IMR-90 (cell line): Measurements from ENCODE around the gene IQCE. TPM values are rescaled to one million over a fixed set of nuclear protein-coding genes. Genes with fewer than 3 reads are reported as not detected.

Source experiments
- ATAC-seq: fragments of 200-7000 bp; cut with Tn5 transposase; 2 replicates; pipeline ENCODE4 v1.9.1; 2020; ENCODE audit warnings: low read depth, mild to moderate bottlenecking, moderate library complexity
- BruUV-seq: library from RNA; stranded (reverse); fragments of 400-500 nt; replicated peaks from 2 replicates; lab custom pipeline; 2021; lab: Mats Ljungman, UMichigan
- CTCF ChIA-PET: fragments of 300-600 bp; formaldehyde crosslinking; extraction: SDS; loops from one replicate; lab custom pipeline; 2021; ENCODE audit warnings: antibody characterized with exemption; lab: Yijun Ruan, JAX
- POLR2A ChIA-PET: fragments of 300-600 bp; sonication (Branson Sonifier 250); formaldehyde crosslinking; loops from one replicate; lab custom pipeline; 2022; ENCODE audit warnings: antibody characterized with exemption; ENCODE audit not compliant: unreplicated experiment; lab: Charles Lee
- DNase-seq: peaks from one replicate; pipeline ENCODE4 v3.0.0; 2013
- H2AFZ ChIP-seq: replicated peaks from 2 replicates; pipeline ENCODE3; 2013; ENCODE audit warnings: low read length, mild to moderate bottlenecking; ENCODE audit not compliant: poor library complexity
- H2AK5ac ChIP-seq: 2 replicates; pipeline ENCODE4 v1.6.1; 2013; ENCODE audit warnings: low read depth, low read length, inconsistent platforms
- H2AK9ac ChIP-seq: replicated peaks from 2 replicates; pipeline ENCODE3; 2013; ENCODE audit warnings: mild to moderate bottlenecking, low read depth, low read length, moderate library complexity; ENCODE audit not compliant: poor library complexity
- H2BK120ac ChIP-seq: 2 replicates; pipeline ENCODE4 v1.6.1; 2013; ENCODE audit warnings: low read depth, low read length, inconsistent platforms
- H2BK15ac ChIP-seq: 3 replicates; pipeline ENCODE4 v1.6.1; 2013; ENCODE audit warnings: low read depth, low read length, inconsistent platforms
- H2BK20ac ChIP-seq: 2 replicates; pipeline ENCODE4 v1.6.1; 2013; ENCODE audit warnings: low read depth, mild to moderate bottlenecking, inconsistent platforms, low read length, moderate library complexity
- H2BK5ac ChIP-seq: 2 replicates; pipeline ENCODE4 v1.6.1; 2013; ENCODE audit warnings: mild to moderate bottlenecking, low read depth, low read length, inconsistent platforms; ENCODE audit not compliant: poor library complexity, severe bottlenecking
- H3K14ac ChIP-seq: replicated peaks from 2 replicates; pipeline ENCODE4 v1.6.1; 2013; ENCODE audit warnings: low read depth, low read length, inconsistent platforms
- H3K18ac ChIP-seq: 2 replicates; pipeline ENCODE4 v1.6.1; 2013; ENCODE audit warnings: low read depth, low read length, control low read depth
- H3K23ac ChIP-seq: 2 replicates; pipeline ENCODE4 v1.6.1; 2013; ENCODE audit warnings: low read depth, low read length, inconsistent platforms
- H3K27ac ChIP-seq: 2 replicates; pipeline ENCODE4 v1.5.1; 2013; ENCODE audit warnings: mild to moderate bottlenecking, control low read depth, low read length; ENCODE audit not compliant: insufficient read depth
- H3K27me3 ChIP-seq: 2 replicates; pipeline ENCODE4 v1.6.1; 2013; ENCODE audit warnings: low read length; ENCODE audit not compliant: control insufficient read depth, insufficient read depth
- H3K36me3 ChIP-seq: 2 replicates; pipeline ENCODE4 v1.6.1; 2013; ENCODE audit warnings: low read length, mixed read lengths; ENCODE audit not compliant: control insufficient read depth, insufficient read depth
- H3K4ac ChIP-seq: 2 replicates; pipeline ENCODE4 v1.6.1; 2013; ENCODE audit warnings: low read depth, low read length, inconsistent platforms
- H3K4me1 ChIP-seq: 2 replicates; pipeline ENCODE4 v1.6.1; 2013; ENCODE audit warnings: low read length, mixed read lengths; ENCODE audit not compliant: control insufficient read depth, insufficient read depth
- H3K4me2 ChIP-seq: 2 replicates; pipeline ENCODE4 v1.6.1; 2013; ENCODE audit warnings: low read depth, mild to moderate bottlenecking, control low read depth, low read length, moderate library complexity
- H3K4me3 ChIP-seq: 2 replicates; pipeline ENCODE4 v1.5.1; 2013; ENCODE audit warnings: low read depth, mild to moderate bottlenecking, control low read depth, low read length, moderate library complexity; ENCODE audit not compliant: insufficient read depth
- H3K56ac ChIP-seq: 2 replicates; pipeline ENCODE4 v1.6.1; 2013; ENCODE audit warnings: low read length, inconsistent platforms; ENCODE audit not compliant: insufficient read depth; ENCODE audit errors: extremely low read depth
- H3K79me1 ChIP-seq, 2 experiments: 2 replicates each; pipeline ENCODE4 v1.6.1; 2013; ENCODE audit warnings: low read length in 2 of 2, inconsistent platforms in 1 of 2, low read depth in 1 of 2
- H3K9ac ChIP-seq: 2 replicates; pipeline ENCODE4 v1.6.1; 2013; ENCODE audit warnings: low read depth, low read length, control low read depth
- H3K9me1 ChIP-seq: 2 replicates; pipeline ENCODE4 v1.6.1; 2013; ENCODE audit warnings: low read length, inconsistent platforms; ENCODE audit not compliant: insufficient read depth
- H3K9me3 ChIP-seq: 2 replicates; pipeline ENCODE4 v1.6.1; 2013; ENCODE audit warnings: low read length; ENCODE audit not compliant: control insufficient read depth, insufficient read depth
- H4K20me1 ChIP-seq: 2 replicates; pipeline ENCODE4 v1.6.1; 2013; ENCODE audit warnings: low read length, inconsistent platforms; ENCODE audit not compliant: insufficient read depth
- H4K5ac ChIP-seq: 2 replicates; pipeline ENCODE4 v1.6.1; 2013; ENCODE audit warnings: mild to moderate bottlenecking, low read depth, low read length, control low read depth
- H4K8ac ChIP-seq, 2 experiments: 2 replicates each; pipeline ENCODE4 v1.6.1; 2013; ENCODE audit warnings: low read depth in 2 of 2, low read length in 2 of 2, control low read depth in 1 of 2, inconsistent platforms in 1 of 2
- H4K91ac ChIP-seq: 2 replicates; pipeline ENCODE4 v1.6.1; 2013; ENCODE audit warnings: low read depth, low read length, inconsistent platforms; ENCODE audit not compliant: insufficient read depth
- CEBPB ChIP-seq: IDR thresholded peaks from 2 replicates; pipeline ENCODE4 v1.6.1; 2012; ENCODE audit warnings: low read depth, low read length, improper control_type of control experiment
- MAZ ChIP-seq: IDR thresholded peaks from 2 replicates; pipeline ENCODE4 v1.6.1; 2012; ENCODE audit warnings: low read depth, mild to moderate bottlenecking, low read length, improper control_type of control experiment, moderate library complexity, borderline replicate concordance
- MXI1 ChIP-seq: IDR thresholded peaks from 2 replicates; pipeline ENCODE4 v1.6.1; 2012; ENCODE audit warnings: low read depth, mild to moderate bottlenecking, low read length, moderate library complexity, borderline replicate concordance
- NFE2L2 ChIP-seq: fragments of 150-350 bp; IDR thresholded peaks from 2 replicates; pipeline ENCODE4 v1.6.1; 2016; ENCODE audit warnings: low read depth, mild to moderate bottlenecking, low read length
- USF2 ChIP-seq: fragments of 150-350 bp; IDR thresholded peaks from 2 replicates; pipeline ENCODE4 v1.6.1; 2017; ENCODE audit warnings: mild to moderate bottlenecking, antibody characterized with exemption, low read length, low read depth
- WGBS, 2 experiments: methylation state at CpG; one replicate each; pipeline versions ENCODE4 v1.1.5 to v1.1.7; 2013; ENCODE audit warnings: missing lambda C conversion rate in 2 of 2; ENCODE audit not compliant: insufficient read length in 1 of 2; ENCODE audit errors: extremely low coverage in 2 of 2; 5-methylcytosine and 5-hydroxymethylcytosine counted together
- dilution Hi-C: fragments of 300-500 bp; cut with HindIII; formaldehyde crosslinking; loops from one replicate; pipeline ENCODE4 v1.14.3; 2018; ENCODE audit warnings: low sequenced_read_pairs; ENCODE audit not compliant: unreplicated experiment
- in situ Hi-C: fragments of 300-500 bp; cut with MboI; formaldehyde crosslinking; loops from 3 replicates; pipeline ENCODE4 v1.14.3; 2019; ENCODE audit warnings: low sequenced_read_pairs, inconsistent platforms, mixed read lengths
- intact Hi-C: fragments of 100-400 bp; cut with micrococcal nuclease; formaldehyde crosslinking; loops from 2 replicates; pipeline ENCODE4 v1.10.0; 2022
- polyA plus RNA-seq, 3 experiments: library from polyadenylated mRNA; depleted of rRNA; stranded (reverse); fragments of >200 nt; gene quantifications; 2 replicates each; pipeline ENCODE4 v1.2.3, GENCODE V29; 2012; ENCODE audit warnings: low replicate concordance in 1 of 3
- total RNA-seq: library from RNA; depleted of rRNA; stranded (reverse); fragments of >200 nt; gene quantifications from 2 replicates; pipeline ENCODE4 v1.2.3, GENCODE V29; 2012

IQCE gene
- total and polyA plus RNA-seq, 2 of the 4 experiments (the other 2 are of a cell fraction): 5.0 to 6.3 TPM

- no peak overlapping the region for H3K9ac ChIP-seq
- H4K5ac ChIP-seq: no peak overlapping the region
- no peaks in the 10 kb centered on the region for H3K9me3 ChIP-seq
- no peak overlapping the region for H2AFZ ChIP-seq
- H4K91ac ChIP-seq: no peak overlapping the region
- no peaks in the 10 kb centered on the region for H3K79me1 ChIP-seq
- H3K27me3 ChIP-seq: no peaks in the 10 kb centered on the region
- H3K4me2 ChIP-seq: no peak overlapping the region
- no peaks in the 10 kb centered on the region for H3K4me1 ChIP-seq
- H3K56ac ChIP-seq: no peak overlapping the region
- no peak for TF ChIP-seq USF2
- TF ChIP-seq NFE2L2: no peak
- no peak for TF ChIP-seq MAZ
- TF ChIP-seq MXI1: no peak
- TF ChIP-seq CEBPB: no peak
- ATAC-seq (no peak), DNase-seq (no peak)
- intact Hi-C loops: no loop called here
- CTCF ChIA-PET: no interaction called here
- 0 out of 2 replicates have a peak overlapping the region, but pooled peaks have one; percentile 48 for H2AK5ac ChIP-seq
- peaks cover 5% of the 10 kb centered on the region; the same call in 1 of the 2 replicates for H3K36me3 ChIP-seq
- H3K4me3 ChIP-seq: no peak overlapping the region
- no peak overlapping the region for H2BK120ac ChIP-seq
- H3K4ac ChIP-seq: no peak overlapping the region
- H3K14ac ChIP-seq: no peak overlapping the region
- dilution Hi-C loops: no loop called here
- H3K23ac ChIP-seq: no peak overlapping the region
- POLR2A ChIA-PET: no interaction called here
- H3K18ac ChIP-seq: no peak overlapping the region
- no peak overlapping the region for H2BK15ac ChIP-seq
- H2BK5ac ChIP-seq: no peak overlapping the region
- no peak overlapping the region for H4K8ac ChIP-seq
- H2AK9ac ChIP-seq: no peak overlapping the region
- BruUV-seq: no TSS peak
- WGBS, 2 experiments: 74% methylated on average over 9 of the region's 26 CpGs; no CpG with 5 or more reads in 1 of the 2 experiments
- H3K27ac ChIP-seq: no peak overlapping the region
- in situ Hi-C loops: no loop called here
- H3K9me1 ChIP-seq: no peaks in the 10 kb centered on the region
- no peak overlapping the region for H2BK20ac ChIP-seq
- no peaks in the 10 kb centered on the region; the same call in 1 of the 2 replicates for H4K20me1 ChIP-seq
Measured at GRCh38 chr7:2607122-2607922, 48.5 kb downstream of the IQCE start.
